GM21723 (cell line): ENCODE data around the gene KIF2A.
A peak's percentile ranks its signal among the peaks of the same experiment; 100 is the strongest.
"Not testable (repeated sequence)": the region's sequence is repeated elsewhere in the genome, so short reads cannot be mapped to it uniquely, and the experiment has no call there.

Experiments
- ATAC-seq: cut with Tn5 transposase; IDR thresholded peaks from one replicate; pipeline ENCODE4 v1.9.1; 2021; ENCODE audit warnings: mild to moderate bottlenecking, moderate library complexity; ENCODE audit not compliant: unreplicated experiment

Gene KIF2A

GRCh38 chr5:62289813-62290212 is 16.2 kb upstream of the KIF2A start:
- no peak for ATAC-seq

- not testable (repeated sequence) for ATAC-seq
These were observed 14.2 kb upstream of the KIF2A start for GRCh38 chr5:62291829-62292228.

GRCh38 chr5:62296998-62297397 is 9.0 kb upstream of the KIF2A start:
- no peak for ATAC-seq

- ATAC-seq: no peak
These were observed 7.9 kb upstream of the KIF2A start for GRCh38 chr5:62298118-62298517.

- ATAC-seq: no peak
These were observed 6.9 kb upstream of the KIF2A start for GRCh38 chr5:62299101-62299500.

- ATAC-seq: no peak
These were observed 6.4 kb upstream of the KIF2A start for GRCh38 chr5:62299600-62299999.

- ATAC-seq: no peak
These were observed 670 bp upstream of the KIF2A start for GRCh38 chr5:62305358-62305714.

- ATAC-seq: peak; percentile 45
These were observed 403 bp downstream of the KIF2A start for GRCh38 chr5:62306323-62306895.

- ATAC-seq: peak; percentile 23
These were observed 1.1 kb downstream of the KIF2A start for GRCh38 chr5:62306896-62307689.

GRCh38 chr5:62308439-62308838 is 2.4 kb downstream of the KIF2A start:
- no peak for ATAC-seq

GRCh38 chr5:62309107-62309506 is 3.1 kb downstream of the KIF2A start:
- no peak for ATAC-seq

GRCh38 chr5:62310426-62311143 is 4.6 kb downstream of the KIF2A start:
- ATAC-seq: no peak

- ATAC-seq: no peak
These were observed 6.0 kb downstream of the KIF2A start for GRCh38 chr5:62312036-62312435.

- ATAC-seq: no peak
These were observed 6.7 kb downstream of the KIF2A start for GRCh38 chr5:62312674-62313073.

GRCh38 chr5:62314213-62314830 is 8.3 kb downstream of the KIF2A start:
- ATAC-seq: no peak

- no peak for ATAC-seq
These were observed 9.6 kb downstream of the KIF2A start for GRCh38 chr5:62315376-62316175.

- no peak for ATAC-seq
These were observed 10.1 kb downstream of the KIF2A start for GRCh38 chr5:62316176-62316502.

- ATAC-seq: no peak
These were observed 11.8 kb downstream of the KIF2A start for GRCh38 chr5:62317810-62318209.

GRCh38 chr5:62322484-62322883 is 16.5 kb downstream of the KIF2A start:
- no peak for ATAC-seq

GRCh38 chr5:62326302-62326701 is 20.3 kb downstream of the KIF2A start:
- ATAC-seq: peak; percentile 69

GRCh38 chr5:62326702-62327101 is 20.7 kb downstream of the KIF2A start:
- ATAC-seq: no peak
